DND-41 (cell line): Measurements from ENCODE around the gene RSAD2.

ENCODE experiments used
- EZH2 ChIP-seq: IDR thresholded peaks from 3 replicates; pipeline ENCODE4 v1.6.1; 2012; ENCODE audit warnings: borderline replicate concordance, low read depth, mild to moderate bottlenecking, moderate library complexity, low read length, inconsistent platforms; ENCODE audit not compliant: severe bottlenecking
- TF ChIP-seq, protein P1 (sequence below): IDR thresholded peaks from 2 replicates; pipeline ENCODE4 v1.5.1; 2012; ENCODE audit warnings: borderline replicate concordance, low read length, moderate library complexity, mild to moderate bottlenecking; ENCODE audit not compliant: poor library complexity, severe bottlenecking; ENCODE audit errors: extremely low read depth

DNA sequence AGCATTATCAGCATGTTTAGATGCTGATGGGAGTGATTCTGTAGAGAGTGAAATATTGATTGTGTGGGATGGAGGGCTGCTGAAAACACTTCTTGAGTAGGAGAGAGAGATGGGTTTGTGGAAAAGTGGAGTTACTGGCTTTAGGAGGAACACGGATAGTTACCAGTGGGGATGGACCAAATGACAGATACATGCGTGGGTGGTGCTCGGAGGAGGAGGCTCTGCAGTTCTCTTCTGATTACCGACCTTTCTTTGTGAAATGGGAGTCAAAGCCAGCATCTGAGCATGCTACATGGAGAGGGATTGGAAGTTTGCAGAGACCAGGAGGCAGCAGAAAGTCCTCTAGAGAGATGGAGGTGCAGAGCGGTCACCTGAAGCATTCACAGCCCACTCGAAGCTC, 65.9 kb downstream of the RSAD2 start:
- TF ChIP-seq, protein P1, sequence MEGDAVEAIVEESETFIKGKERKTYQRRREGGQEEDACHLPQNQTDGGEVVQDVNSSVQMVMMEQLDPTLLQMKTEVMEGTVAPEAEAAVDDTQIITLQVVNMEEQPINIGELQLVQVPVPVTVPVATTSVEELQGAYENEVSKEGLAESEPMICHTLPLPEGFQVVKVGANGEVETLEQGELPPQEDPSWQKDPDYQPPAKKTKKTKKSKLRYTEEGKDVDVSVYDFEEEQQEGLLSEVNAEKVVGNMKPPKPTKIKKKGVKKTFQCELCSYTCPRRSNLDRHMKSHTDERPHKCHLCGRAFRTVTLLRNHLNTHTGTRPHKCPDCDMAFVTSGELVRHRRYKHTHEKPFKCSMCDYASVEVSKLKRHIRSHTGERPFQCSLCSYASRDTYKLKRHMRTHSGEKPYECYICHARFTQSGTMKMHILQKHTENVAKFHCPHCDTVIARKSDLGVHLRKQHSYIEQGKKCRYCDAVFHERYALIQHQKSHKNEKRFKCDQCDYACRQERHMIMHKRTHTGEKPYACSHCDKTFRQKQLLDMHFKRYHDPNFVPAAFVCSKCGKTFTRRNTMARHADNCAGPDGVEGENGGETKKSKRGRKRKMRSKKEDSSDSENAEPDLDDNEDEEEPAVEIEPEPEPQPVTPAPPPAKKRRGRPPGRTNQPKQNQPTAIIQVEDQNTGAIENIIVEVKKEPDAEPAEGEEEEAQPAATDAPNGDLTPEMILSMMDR = no peak
- no peak for TF ChIP-seq EZH2
